NB4 (cell line): Measurements from ENCODE around the gene CMYA5.

Experiments used
- POLR2A ChIP-seq: IDR thresholded peaks from 2 replicates; pipeline ENCODE4 v1.6.1; 2011; ENCODE audit warnings: mild to moderate bottlenecking; ENCODE audit not compliant: insufficient read length; ENCODE audit errors: extremely low read depth
- TF ChIP-seq, protein P1 (sequence below): IDR thresholded peaks from one replicate; pipeline ENCODE4 v1.5.1; 2012; ENCODE audit warnings: low read depth, low read length

DNA sequence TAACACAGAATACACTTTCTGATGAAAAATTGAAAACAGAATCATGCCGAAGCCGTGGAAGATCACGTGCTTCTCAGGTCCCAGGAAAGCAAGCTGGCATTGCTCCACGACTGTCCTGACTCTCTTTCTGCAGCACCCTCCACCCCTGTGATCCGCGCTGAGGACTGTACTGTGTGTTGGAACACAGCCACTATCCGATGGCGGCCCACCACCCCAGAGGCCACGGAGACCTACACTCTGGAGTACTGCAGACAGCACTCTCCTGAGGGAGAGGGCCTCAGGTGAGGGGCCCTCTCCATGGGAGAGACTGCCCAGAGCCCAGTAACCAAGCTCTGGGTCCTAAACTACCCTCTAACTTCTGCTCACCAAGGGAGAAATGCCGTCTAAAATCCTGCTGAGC lies 73.3 kb downstream of the CMYA5 start:
- TF ChIP-seq, protein P1, sequence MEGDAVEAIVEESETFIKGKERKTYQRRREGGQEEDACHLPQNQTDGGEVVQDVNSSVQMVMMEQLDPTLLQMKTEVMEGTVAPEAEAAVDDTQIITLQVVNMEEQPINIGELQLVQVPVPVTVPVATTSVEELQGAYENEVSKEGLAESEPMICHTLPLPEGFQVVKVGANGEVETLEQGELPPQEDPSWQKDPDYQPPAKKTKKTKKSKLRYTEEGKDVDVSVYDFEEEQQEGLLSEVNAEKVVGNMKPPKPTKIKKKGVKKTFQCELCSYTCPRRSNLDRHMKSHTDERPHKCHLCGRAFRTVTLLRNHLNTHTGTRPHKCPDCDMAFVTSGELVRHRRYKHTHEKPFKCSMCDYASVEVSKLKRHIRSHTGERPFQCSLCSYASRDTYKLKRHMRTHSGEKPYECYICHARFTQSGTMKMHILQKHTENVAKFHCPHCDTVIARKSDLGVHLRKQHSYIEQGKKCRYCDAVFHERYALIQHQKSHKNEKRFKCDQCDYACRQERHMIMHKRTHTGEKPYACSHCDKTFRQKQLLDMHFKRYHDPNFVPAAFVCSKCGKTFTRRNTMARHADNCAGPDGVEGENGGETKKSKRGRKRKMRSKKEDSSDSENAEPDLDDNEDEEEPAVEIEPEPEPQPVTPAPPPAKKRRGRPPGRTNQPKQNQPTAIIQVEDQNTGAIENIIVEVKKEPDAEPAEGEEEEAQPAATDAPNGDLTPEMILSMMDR, result no peak
- TF ChIP-seq POLR2A, result no peak
